Activated CD8-positive, alpha-beta memory T cell treated with anti-CD3 and anti-CD28 coated beads for 36 hours (primary cell): Measurements from ENCODE around the gene RASA1. TPM values are rescaled to one million over a fixed set of nuclear protein-coding genes. Genes with fewer than 3 reads are reported as not detected.
"Not testable (repeated sequence)": the region's sequence is repeated elsewhere in the genome, so short reads cannot be mapped to it uniquely, and the experiment has no call there.

Source experiments
- CTCF ChIA-PET: fragments of 350-600 bp; sonication (Branson Sonifier 250); formaldehyde crosslinking; loops from one replicate; lab custom pipeline; 2021; ENCODE audit warnings: antibody characterized with exemption; lab: Charles Lee
- POLR2A ChIA-PET: fragments of 350-600 bp; sonication (Branson Sonifier 250); formaldehyde crosslinking; loops from one replicate; lab custom pipeline; 2021; ENCODE audit warnings: antibody characterized with exemption; lab: Charles Lee
- total RNA-seq, 2 experiments: library from RNA; stranded (reverse); gene quantifications; one replicate each; pipeline ENCODE4 v1.2.3, GENCODE V29; 2021

RASA1 gene
- total RNA-seq = 10 to 100 TPM; 22.9 to 24.1 TPM

DNA sequence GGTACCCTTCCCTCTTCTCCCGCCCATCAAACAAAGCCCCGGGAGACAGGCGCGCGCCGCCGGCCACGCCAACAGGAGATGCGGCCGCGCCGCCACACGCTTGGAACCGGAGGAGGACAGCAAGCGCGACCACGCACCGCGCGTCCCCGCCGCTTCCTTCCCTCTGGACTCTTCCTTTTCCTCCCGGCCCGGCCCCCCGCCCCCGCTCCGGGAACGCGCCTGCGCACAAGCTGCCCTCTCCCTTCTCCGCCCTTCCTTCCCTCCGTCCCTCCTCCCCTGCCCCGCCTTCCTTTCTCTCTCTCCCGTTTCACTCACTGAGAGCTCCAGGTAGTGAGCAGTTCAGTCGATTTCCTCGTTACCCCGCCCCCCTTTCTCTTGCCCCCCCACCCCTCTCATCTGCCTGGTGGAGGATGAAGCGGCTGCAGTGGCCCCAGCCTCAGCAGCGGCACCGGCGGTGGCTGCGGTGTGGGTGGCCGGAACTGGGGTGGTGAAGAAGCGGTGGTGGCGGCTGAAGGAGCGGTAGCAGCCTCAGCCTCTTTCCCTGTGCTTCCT is at the start of gene RASA1:
Gene RASA1 (plus strand): TSS at position 310 of the 552 bp plus-strand sequence. CDS start 569 bp downstream, outside the sequence.
- POLR2A ChIA-PET = interaction anchor here (0.6 to 1.5 kb wide), 7 partner anchors 10 to 250 kb away, joined by 3 to 4 read pairs (median 3); partner anchors contain the start of gene CCNH
- CTCF ChIA-PET = no interaction called here

DNA sequence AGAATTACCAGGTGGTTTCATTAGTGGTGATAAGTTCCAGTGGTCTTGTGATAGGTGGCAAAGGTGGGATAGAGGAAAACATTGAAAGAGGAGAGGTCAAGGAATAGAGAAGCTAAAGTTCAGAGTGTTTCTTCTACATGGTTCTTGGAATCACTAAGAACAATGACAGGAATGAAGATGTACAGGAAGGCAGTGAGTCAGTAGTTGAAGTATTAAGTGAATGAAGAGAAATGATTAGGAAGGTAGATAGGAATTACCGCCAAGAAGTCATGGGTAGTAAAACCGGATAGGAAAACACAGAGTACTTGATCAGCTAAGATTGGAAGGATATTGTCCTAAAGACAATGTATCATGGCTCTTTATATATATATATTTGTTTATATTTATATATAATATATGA is 37.9 kb upstream of the RASA1 start:
- ChIA-PET CTCF (no interaction called here), POLR2A (no interaction called here)

DNA sequence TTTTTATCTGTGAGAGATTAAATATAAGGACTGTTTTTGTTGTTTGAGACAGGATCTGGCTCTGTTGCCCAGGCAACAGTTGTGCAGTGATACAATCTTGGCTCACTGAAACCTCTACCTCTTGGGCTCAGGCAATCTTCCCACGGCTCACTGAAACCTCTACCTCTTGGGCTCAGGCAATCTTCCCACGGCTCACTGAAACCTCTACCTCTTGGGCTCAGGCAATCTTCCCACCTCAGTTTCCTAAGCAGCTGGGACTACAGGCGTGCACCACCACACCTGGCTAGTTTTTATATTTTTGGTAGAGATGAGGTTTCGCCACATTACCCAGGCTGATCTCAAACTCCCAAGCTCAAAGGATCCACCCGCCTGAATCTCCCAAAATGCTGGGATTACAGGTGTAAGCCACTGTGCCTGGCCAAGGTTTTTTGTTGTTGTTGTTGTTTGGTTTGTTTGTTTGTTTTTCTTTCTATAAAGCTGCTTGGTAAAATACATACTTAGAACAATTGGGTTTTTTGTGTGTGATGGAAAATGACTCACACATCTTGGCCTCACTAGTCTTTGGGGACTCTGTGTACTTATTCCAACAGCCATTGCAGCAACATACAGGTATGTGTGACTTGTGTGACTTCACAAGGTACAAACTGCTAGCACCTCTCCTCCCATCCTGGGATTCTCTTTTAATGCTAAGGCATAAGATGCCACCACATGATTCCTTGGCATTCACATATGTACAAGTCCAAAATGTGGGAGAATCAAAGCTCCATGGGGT is 36.5 kb upstream of the RASA1 start:
- CTCF ChIA-PET = no interaction called here
- POLR2A ChIA-PET = no interaction called here

DNA sequence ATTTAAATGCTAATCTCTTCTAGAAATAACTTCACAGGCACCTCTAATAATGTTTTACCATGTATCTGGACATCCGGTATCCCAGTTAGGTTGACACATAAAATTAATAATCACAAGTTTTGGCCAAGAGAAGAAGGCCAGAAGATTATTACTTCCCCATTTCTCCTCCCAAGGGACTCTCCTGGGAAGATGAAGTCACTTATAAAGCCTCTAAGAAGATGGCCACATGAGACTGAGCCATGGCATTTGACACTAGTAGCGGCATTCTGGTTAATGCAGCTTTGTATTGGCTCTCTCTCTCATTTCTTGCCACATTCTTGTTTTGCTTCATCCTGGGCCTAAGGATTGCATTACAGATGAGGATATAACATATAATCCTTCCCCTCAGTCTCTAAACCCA is 34.5 kb upstream of the RASA1 start:
- POLR2A ChIA-PET = no interaction called here
- CTCF ChIA-PET = no interaction called here

DNA sequence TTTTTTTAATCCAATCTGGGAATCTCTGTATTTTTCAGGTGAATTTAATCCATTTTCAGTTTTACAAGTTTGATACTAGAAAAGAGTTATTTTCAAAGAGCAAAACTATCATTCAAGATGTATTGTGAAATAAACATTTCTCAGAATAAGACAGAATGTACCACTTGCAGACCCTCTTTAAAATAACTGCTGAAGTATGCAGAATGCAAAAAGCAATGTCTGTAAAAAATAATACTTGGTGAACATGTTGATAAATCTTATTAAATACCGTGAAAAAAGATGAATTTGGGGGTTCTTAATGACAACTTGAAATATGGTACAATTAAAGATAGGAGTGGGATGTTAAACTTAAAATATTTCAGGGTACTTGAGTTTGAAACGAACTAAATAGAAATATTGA is 26.1 kb upstream of the RASA1 start:
- POLR2A ChIA-PET = no interaction called here
- CTCF ChIA-PET = no interaction called here

DNA sequence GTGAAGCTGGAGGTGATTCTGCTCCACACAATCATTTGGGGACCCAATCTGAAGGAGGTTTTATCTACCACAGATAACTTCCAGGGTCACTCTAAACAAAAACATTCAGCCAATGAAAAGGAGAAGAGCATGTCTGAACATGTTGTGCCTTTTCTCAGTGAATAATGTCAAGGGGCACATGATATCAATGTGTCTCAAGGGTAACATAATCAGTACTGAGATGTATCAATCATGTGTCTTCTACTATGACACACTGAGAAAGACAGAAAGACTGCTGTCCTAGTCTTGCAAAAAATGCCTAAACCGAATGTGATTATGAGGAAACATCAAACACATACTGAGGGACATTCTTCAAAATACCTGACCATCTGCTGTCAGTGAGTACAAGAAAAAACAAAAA is 25.4 kb upstream of the RASA1 start:
- CTCF ChIA-PET = no interaction called here
- POLR2A ChIA-PET = no interaction called here

DNA sequence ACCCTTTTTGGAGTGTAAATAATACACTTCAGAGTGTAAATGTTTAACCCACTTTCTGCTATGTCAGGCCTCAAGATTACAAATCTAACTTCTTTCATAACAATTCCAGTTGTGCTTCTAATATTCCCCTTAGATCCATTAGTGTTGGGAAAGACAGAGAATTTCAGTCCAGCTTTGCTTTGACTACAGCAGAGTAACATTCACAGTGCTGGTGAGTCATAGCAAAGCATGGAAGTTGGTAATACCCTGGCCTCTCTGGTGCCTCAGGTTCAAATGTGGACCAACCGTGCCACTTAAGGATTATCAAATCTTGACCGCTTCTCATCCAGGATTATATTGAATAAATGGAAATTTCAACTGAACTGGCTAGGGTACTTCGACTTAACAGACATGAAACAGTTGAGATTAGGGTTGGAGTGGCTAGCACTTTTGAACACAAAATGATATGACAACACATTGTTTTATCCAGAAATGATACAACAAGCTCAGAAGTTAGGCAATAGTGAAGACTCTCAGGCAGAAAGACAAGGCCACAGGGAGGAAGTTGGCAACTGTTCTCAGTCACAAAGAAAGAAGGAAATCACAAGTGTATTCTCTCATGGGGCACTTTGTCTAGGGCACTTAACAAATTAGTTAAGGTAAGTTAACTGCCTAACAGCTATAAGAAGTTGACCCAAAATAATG is 24.4 kb upstream of the RASA1 start:
- ChIA-PET CTCF (no interaction called here), POLR2A (no interaction called here)

DNA sequence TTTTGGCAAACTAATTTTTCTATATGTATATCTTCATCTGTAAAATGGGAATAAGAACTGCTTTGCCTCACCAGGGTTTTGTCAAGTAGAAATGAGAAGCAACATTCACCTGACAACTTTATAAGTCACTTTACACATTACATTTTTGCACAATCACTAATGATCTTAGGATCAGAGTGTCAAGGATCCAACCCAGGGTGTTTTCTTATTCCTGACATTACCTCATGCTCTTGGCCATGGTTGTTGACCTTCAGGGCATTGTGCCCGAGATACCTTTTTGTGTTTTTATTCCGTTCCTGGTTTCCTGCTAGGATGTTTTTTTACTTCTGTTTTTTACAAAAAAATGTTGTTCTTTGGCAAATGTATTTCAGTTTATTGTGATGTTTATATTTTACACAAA is 22.2 kb upstream of the RASA1 start:
- CTCF ChIA-PET = no interaction called here
- POLR2A ChIA-PET = no interaction called here

DNA sequence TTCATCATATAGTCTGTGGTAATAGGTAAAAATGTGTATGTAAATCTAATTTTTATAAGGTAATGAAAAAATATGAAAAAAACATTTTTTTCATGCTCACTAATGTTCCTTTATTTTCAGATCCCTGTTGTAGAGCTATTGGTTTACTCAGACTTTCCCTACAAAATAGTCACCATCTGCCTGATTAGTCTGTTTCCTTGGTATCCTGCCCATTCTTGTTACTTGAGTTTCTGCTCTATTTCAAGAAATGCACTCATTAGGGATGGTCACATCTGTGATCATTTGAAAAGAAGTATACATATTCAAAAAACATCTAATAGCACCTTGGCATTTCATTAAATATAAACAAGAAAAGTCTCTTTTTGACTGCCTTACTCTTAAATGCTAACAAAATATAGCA is 21.6 kb upstream of the RASA1 start:
- POLR2A ChIA-PET = no interaction called here
- CTCF ChIA-PET = no interaction called here

DNA sequence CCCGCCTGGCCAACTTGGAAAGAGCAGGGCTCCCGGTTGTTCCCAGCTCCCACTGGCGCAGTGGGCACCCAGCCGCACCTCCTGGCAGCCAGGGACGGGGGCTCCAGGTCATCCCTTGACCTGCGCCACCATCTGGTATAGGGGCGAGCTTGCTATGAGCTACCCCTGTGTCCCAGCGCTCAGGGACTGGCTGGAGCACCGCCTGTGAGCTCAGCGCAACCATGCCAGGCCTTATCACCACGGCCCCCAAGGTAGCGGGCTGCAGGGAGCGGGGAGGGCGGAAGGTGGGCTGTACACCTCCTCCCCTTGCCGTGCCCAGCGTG is 15.4 kb upstream of the RASA1 start:
- CTCF ChIA-PET = no interaction called here
- POLR2A ChIA-PET = no interaction called here

DNA sequence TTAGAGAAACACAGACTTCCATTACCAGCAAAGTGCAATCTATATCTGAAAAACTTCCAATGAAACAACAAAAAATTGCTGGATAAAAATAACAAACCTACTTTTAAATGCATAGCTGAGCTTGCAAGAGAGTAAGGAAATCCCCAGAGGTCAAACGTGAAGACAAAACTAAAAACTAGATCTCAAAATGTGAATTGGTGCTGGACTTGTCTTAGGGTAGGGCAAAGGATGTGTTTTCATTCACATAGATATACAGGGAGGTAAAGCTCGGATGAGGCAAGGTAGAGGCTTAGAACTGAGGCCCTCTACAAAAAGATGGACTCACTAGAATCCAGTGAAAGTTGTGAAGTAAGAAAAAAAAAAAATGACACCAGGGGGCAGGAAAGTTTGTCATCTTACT is 13.6 kb upstream of the RASA1 start:
- ChIA-PET POLR2A (no interaction called here), CTCF (no interaction called here)

DNA sequence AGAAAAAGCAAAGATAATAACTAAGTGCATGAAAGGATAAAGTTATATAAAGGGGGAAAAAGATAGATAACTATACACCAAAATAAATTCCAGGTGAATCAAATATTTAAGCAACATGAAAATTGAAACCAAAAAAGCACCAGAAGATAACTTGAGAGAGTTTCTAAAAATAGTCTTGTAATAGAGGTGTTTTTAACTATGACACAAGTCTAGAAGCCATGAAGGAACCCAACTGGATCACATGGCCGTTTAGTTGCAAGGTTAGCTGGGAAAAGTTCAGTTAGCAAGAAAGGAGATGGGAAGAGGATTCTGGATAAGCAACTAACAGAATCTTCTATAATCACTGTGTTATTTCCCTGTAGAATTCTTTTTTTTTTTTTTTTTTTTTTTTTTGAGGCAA is 9.2 kb upstream of the RASA1 start:
- CTCF ChIA-PET = no interaction called here
- POLR2A ChIA-PET = interaction anchor here (0.6 to 1.0 kb wide), 2 partner anchors 10 to 187 kb away, joined by 3 read pairs; no protein-coding TSS in a partner anchor

DNA sequence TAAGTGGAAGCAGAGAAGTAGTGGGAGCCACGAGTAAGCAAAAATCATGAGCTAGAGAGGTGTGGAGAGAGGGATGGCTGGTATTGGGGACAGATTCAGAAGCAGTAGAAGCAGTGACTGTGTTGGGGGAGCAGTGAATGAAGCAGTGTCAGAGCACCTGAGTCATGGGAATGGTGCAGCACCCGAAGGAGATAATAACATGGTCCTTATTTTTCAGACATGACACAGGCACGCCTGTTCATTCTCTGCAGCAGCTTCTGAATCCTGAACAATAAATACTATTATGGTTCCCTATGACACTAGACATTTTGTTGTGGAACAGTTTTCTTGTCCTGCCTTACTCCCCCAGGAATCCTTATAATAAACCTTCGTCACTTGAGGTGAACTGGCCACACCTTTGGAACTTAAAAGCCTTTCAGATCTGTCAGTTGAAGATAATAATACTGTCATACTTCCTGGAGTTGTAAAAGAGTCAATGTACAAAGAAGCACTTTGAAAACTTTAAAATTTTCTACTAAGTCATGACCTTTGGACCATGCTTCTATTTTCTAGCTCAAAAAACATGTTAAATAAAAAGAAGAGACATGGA is 7.0 kb upstream of the RASA1 start:
- POLR2A ChIA-PET = no interaction called here
- CTCF ChIA-PET = no interaction called here

DNA sequence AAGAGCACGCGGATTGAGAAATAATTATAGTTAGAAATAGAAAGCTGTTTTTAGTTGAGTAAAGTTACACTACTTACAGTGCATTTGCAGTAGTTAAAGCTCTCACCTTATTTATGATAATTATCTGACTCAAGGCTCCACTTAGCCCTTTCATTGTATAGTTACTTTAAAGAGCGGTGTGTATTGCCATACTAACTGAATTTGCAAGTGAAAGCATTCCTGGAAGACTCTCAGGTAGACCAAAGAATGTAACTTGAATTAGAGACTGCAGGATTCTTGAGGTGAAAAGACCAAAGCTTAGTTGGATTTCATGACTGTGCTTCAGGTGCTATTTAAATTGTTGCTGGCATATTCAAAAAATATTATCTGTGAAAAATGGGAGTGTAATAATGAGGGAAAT is 4.2 kb upstream of the RASA1 start:
- ChIA-PET CTCF (no interaction called here), POLR2A (no interaction called here)

DNA sequence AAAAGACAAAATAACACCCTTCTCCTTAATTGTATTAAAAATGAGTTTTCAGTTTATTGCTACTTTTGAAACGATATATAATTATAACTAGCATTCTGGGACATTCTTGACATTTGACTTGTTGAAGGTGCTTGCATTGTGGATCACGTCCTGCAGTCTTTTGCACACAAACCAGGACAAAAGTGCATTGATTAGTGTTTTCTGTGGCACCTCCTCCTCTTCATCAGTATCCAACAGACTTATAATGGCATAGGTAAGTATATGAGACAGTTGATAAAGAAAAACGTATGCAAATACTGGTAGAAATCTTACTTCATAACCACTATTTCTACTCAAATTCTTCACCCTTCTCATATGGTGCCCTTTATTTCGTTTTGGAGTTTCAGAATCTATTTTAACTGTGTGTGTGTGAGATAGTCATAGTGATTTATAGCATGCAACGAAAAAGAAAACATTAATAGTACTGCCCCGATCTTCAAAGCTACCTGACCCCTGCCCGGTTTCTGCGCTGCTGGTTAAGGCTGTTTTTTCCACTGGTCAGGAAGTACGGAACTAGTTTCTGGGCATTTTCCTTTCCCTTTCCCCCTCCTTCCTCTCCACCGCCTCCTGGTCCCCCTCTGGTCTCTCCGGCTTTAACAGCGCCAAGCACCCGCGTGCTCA is 639 bp upstream of the RASA1 start:
- POLR2A ChIA-PET = interaction anchor here (0.6 to 1.5 kb wide), 5 partner anchors 73 to 1961 kb away, joined by 3 to 4 read pairs (median 3); no protein-coding TSS in a partner anchor
- CTCF ChIA-PET = no interaction called here

DNA sequence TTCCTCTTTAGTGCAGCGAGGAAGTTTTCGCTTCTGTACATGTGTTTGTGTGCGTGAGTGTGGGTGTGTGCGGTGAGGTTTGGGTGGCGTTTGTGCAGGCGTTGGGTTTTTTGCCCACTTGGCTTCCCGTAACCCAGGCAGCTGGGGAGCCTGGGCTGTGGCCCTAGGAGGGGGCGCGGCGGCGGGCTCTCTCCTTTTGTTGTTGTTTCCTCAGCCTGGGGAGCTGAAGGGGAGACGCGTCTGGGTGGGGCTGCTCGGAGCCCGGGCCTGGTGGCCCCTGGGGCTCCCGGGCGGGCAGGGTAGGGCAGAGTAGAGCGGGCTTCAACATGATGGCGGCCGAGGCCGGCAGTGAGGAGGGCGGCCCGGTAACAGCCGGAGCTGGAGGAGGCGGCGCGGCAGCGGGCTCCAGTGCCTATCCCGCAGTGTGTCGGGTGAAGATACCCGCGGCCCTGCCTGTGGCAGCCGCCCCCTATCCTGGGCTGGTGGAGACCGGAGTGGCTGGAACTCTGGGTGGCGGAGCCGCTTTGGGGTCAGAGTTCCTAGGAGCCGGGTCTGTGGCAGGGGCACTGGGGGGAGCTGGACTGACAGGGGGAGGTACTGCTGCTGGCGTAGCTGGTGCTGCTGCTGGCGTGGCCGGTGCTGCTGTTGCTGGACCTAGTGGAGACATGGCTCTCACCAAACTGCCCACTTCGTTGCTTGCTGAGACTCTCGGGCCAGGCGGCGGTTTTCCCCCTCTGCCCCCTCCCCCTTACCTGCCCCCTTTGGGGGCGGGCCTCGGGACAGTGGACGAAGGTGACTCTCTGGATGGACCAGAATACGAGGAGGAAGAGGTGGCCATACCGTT is 665 bp downstream of the RASA1 start:
- CTCF ChIA-PET = interaction anchor here (0.7 kb wide), 1 partner anchor 188 kb away, joined by 3 read pairs; no protein-coding TSS in a partner anchor

DNA sequence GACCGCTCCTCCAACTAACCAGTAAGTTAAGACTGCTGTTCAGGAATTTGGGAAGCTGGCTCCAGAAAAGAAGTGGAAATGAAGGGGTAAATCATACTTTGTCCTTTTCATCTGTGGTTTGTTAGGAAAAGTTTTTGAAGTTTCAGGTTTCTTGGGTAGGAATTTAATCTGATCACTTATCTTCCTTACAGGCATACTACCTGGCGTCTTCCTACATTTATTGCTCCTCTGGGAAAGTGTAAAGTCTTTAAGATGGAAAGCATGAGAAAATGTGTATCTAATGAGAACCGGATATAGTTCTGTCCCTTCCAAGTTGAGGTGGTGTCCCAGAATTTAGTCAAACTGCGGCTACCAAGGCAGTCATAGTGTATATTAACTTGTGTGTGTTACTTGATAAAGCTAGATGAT is 1.3 kb downstream of the RASA1 start:
- CTCF ChIA-PET = no interaction called here
- POLR2A ChIA-PET = interaction anchor here (0.6 to 0.9 kb wide), 2 partner anchors 10 to 150 kb away, joined by 3 read pairs; no protein-coding TSS in a partner anchor

More for the DNA sequence above, 665 bp downstream of the RASA1 start:
- POLR2A ChIA-PET = interaction anchor here (0.6 to 1.5 kb wide), 8 partner anchors 10 to 251 kb away, joined by 3 to 4 read pairs (median 3); partner anchors contain the start of gene CCNH

DNA sequence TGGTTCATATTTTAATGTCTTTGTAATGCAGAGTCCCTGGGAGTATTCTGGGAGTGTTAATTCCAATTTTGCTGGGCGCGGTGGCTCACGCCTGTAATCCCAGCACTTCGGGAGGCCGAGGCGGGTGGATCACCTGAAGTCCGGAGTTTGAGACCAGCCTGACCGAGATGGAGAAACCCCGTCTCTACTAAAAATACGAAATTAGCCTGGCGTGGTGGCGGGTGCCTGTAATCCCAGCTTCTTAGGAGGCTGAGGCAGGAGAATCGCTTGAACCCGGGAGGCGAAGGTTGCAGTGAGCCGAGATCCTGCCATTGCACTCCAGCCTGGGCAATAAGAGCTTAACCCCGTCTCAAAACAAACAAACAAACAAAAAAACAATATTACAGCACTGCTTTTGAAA is 3.2 kb downstream of the RASA1 start:
- CTCF ChIA-PET, POLR2A ChIA-PET: not testable (repeated sequence)

DNA sequence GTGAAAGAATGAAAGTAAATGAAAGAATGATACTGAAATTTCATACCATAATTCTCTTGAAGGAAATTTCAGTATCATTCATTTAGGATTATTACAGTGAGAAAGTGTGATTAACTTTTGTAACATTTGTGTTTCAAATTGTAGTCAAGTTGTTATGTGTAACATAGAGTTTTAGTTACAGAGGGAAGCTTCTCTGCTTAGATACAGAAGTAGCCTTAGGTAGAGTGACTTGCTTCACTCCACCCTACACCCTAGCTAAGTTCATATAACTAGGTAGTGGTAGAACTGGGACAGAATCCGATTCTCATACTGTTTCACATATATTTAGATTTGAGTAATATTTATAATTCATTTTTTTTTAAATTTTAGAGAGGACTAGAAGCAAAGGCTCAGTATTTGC is 9.0 kb downstream of the RASA1 start:
- ChIA-PET POLR2A (no interaction called here), CTCF (no interaction called here)
